Endothelial cell (in vitro differentiated cells): ENCODE results near the gene CTBP2. TPM values are rescaled to one million over a fixed set of nuclear protein-coding genes. Genes with fewer than 3 reads are reported as not detected.
A peak's percentile ranks its signal among the peaks of the same experiment; 100 is the strongest.

Source experiments
- DNase-seq: peaks from one replicate; pipeline ENCODE4 v3.0.0; 2021; ENCODE audit warnings: low spot score
- H3K27ac Mint-ChIP-seq: one replicate; pipeline ENCODE4 v1.8.0; 2021; ENCODE audit warnings: mixed read lengths, inconsistent platforms; ENCODE audit not compliant: unreplicated experiment
- H3K27me3 Mint-ChIP-seq: one replicate; pipeline ENCODE4 v1.8.0; 2021; ENCODE audit warnings: mild to moderate bottlenecking, moderate library complexity, mixed read lengths, inconsistent platforms; ENCODE audit not compliant: unreplicated experiment
- H3K36me3 Mint-ChIP-seq: one replicate; pipeline ENCODE4 v1.8.0; 2021; ENCODE audit warnings: mild to moderate bottlenecking, low read depth, mixed read lengths, inconsistent platforms; ENCODE audit not compliant: unreplicated experiment
- H3K4me1 Mint-ChIP-seq: one replicate; pipeline ENCODE4 v1.8.0; 2021; ENCODE audit warnings: mild to moderate bottlenecking, mixed read lengths, inconsistent platforms; ENCODE audit not compliant: unreplicated experiment
- H3K4me3 Mint-ChIP-seq: one replicate; pipeline ENCODE4 v1.8.0; 2021; ENCODE audit warnings: mild to moderate bottlenecking, mixed read lengths, inconsistent platforms; ENCODE audit not compliant: unreplicated experiment
- H3K9me3 Mint-ChIP-seq: one replicate; pipeline ENCODE4 v1.8.0; 2021; ENCODE audit warnings: mixed read lengths, inconsistent platforms; ENCODE audit not compliant: unreplicated experiment
- total RNA-seq: library from RNA; stranded (reverse); fragmentation: NEBNext Ultra II Directional; extraction: Animal tissue kit (Norgen Biotek cat#: 25700); gene quantifications from one replicate; pipeline ENCODE4 v1.2.1, GENCODE V29; 2021; ENCODE audit not compliant: unreplicated experiment
- TF ChIP-seq, protein P1 (sequence below): fragments of 200-600 bp; sonication (generic); IDR thresholded peaks from one replicate; pipeline ENCODE4 v1.5.0; 2021; ENCODE audit warnings: antibody characterized with exemption; ENCODE audit not compliant: unreplicated experiment

The CTBP2 gene
- total RNA-seq, 1 donor from 2014 or later: 145 TPM

DNA sequence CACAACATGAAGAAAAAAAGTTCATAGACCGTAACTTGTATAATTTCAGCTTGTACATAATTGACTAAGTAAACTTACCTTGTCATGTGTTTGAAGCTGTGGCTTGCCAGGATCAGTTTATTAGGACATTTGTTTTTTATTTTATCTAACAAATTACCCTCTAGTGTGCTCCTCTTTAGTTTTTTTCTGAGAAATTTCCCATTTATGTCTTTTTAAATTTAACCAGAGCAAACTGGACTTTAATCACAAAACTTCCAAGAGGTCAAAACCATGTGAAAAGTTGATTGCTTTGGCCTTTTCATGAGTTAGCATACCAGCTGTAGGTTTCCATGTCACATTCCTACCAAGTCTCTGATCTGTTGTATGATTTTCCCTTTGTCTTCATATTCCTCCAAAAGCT is 176.0 kb downstream of the CTBP2 start:
- Mint-ChIP-seq H3K4me1 (peaks cover 14% of the 10 kb centered on the region), H3K4me3 (no peak overlapping the region), H3K9me3 (no peaks in the 10 kb centered on the region), H3K27ac (peak overlapping the region; percentile 63), H3K27me3 (peaks cover 9% of the 10 kb centered on the region), H3K36me3 (peaks cover 31% of the 10 kb centered on the region)
- no peak for DNase-seq
- TF ChIP-seq, protein P1, sequence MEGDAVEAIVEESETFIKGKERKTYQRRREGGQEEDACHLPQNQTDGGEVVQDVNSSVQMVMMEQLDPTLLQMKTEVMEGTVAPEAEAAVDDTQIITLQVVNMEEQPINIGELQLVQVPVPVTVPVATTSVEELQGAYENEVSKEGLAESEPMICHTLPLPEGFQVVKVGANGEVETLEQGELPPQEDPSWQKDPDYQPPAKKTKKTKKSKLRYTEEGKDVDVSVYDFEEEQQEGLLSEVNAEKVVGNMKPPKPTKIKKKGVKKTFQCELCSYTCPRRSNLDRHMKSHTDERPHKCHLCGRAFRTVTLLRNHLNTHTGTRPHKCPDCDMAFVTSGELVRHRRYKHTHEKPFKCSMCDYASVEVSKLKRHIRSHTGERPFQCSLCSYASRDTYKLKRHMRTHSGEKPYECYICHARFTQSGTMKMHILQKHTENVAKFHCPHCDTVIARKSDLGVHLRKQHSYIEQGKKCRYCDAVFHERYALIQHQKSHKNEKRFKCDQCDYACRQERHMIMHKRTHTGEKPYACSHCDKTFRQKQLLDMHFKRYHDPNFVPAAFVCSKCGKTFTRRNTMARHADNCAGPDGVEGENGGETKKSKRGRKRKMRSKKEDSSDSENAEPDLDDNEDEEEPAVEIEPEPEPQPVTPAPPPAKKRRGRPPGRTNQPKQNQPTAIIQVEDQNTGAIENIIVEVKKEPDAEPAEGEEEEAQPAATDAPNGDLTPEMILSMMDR: no peak

- Mint-ChIP-seq H3K4me3 (peak overlapping the region; percentile 61), H3K36me3 (peaks cover 30% of the 10 kb centered on the region), H3K27me3 (peaks cover 9% of the 10 kb centered on the region), H3K9me3 (no peaks in the 10 kb centered on the region), H3K27ac (peak overlapping the region; percentile 91), H3K4me1 (peaks cover 14% of the 10 kb centered on the region)
- TF ChIP-seq, protein P1: no peak
- peak; percentile 35 for DNase-seq
Measured at GRCh38 chr10:124983321-124983720, 177.0 kb downstream of the CTBP2 start.

DNA sequence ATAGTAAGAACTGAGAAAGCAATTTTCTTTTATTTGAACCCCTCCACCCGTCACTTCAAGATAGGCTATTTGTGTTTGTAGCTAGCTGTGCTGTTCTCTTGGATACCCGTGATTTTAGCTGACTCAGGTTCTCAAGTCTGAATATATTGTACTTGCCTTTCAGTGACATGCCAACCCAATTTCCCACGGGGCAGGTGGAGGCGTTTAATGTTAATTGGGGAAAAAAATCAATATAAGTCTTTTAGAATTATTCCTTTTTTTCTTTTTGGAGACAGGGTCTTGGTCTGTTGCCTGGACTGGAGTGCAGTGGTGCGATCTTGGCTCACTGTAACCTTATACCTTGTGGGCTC is 182.0 kb downstream of the CTBP2 start:
- DNase-seq: no peak
- Mint-ChIP-seq H3K36me3 (peaks cover 20% of the 10 kb centered on the region), H3K27me3 (peaks cover 5% of the 10 kb centered on the region), H3K4me1 (peaks cover 20% of the 10 kb centered on the region), H3K9me3 (no peaks in the 10 kb centered on the region), H3K4me3 (no peak overlapping the region), H3K27ac (peak overlapping the region; percentile 54)
- TF ChIP-seq, protein P1: no peak

GRCh38 chr10:124977648-124978375 is 182.6 kb downstream of the CTBP2 start:
- no peak for DNase-seq
- peaks cover 16% of the 10 kb centered on the region for H3K36me3 Mint-ChIP-seq
- no peaks in the 10 kb centered on the region for H3K9me3 Mint-ChIP-seq
- H3K4me1 Mint-ChIP-seq: peaks cover 14% of the 10 kb centered on the region
- TF ChIP-seq, protein P1: no peak
- peaks cover 3% of the 10 kb centered on the region for H3K27me3 Mint-ChIP-seq
- H3K4me3 Mint-ChIP-seq: peak overlapping the region; percentile 24
- H3K27ac Mint-ChIP-seq: peak overlapping the region; percentile 54

GRCh38 chr10:124977161-124977560 is 183.2 kb downstream of the CTBP2 start:
- Mint-ChIP-seq H3K27me3 (peaks cover 2% of the 10 kb centered on the region), H3K4me1 (peaks cover 13% of the 10 kb centered on the region), H3K27ac (no peak overlapping the region), H3K36me3 (peaks cover 14% of the 10 kb centered on the region), H3K4me3 (no peak overlapping the region), H3K9me3 (no peaks in the 10 kb centered on the region)
- DNase-seq: no peak
- TF ChIP-seq, protein P1: no peak
